ENCODE data around the gene DNTTIP2. TPM values are rescaled to one million over a fixed set of nuclear protein-coding genes. Genes with fewer than 3 reads are reported as not detected.
A peak's percentile ranks its signal among the peaks of the same experiment; 100 is the strongest.

DNTTIP2 gene
- total and polyA plus RNA-seq, 9 of the 15 experiments (the other 6 are each of a cell fraction or from before 2014, with no cell fraction given): 50.4 to 138 (median 97.0) TPM

DNA sequence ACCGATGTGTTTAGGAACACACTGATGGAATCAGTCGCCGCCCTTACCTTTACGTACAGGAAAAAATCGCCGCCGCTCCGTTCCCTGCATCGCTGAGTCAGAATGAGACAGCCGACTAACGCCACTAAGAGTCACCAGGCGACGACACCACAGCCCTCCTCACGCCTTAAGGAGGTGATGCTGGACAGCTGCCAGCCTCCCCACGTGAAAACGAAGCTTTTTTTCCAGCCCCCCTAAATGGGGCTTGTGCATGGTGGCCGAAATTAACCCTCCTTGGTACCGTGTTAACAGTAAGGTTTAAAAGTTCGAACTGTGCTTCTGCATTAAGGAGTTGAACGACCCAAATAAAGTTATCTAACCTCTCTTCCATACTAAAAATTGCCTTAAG is 511 bp downstream of the DNTTIP2 start:
- peaks cover 59% of the 10 kb centered on the region for H3K79me2 ChIP-seq (ENCODE audit: control insufficient read depth, insufficient read depth, low read length)
- peaks cover 4% of the 10 kb centered on the region for H3K9me1 ChIP-seq (ENCODE audit: control insufficient read depth, insufficient read depth, low read length)
- peaks cover 52% of the 10 kb centered on the region for H3K36me3 ChIP-seq (ENCODE audit: control insufficient read depth, insufficient read depth, low read length)
- peak overlapping the region; percentile 96 to 97 for H3K9ac ChIP-seq (ENCODE audit: insufficient read depth in 1 of 2, low read depth in 2 of 2, low read length in 2 of 2)
- no peaks in the 10 kb centered on the region for H3K27me3 ChIP-seq (ENCODE audit: control insufficient read depth in 2 of 2, insufficient read depth in 2 of 2, low read length in 2 of 2)
- DNase-seq (ENCODE audit: extremely low read depth in 1 of 4, low spot score in 3 of 4): peak; percentile 70 to 85 (median 76)
- H3K4me2 ChIP-seq (ENCODE audit: insufficient read depth, low read length): peak overlapping the region; percentile 96
- intact Hi-C loops (cut with micrococcal nuclease) (loop anchor here (2.0 kb wide), 1 partner anchor 30 kb away; the partner anchor contains the start of gene GCLM), in situ Hi-C loops (cut with MboI) (no loop called here)
- 0% methylated on average over 19 of the region's 20 CpGs for WGBS (ENCODE audit: insufficient coverage, low coverage, missing lambda C conversion rate)
- peak; percentile 86 for ATAC-seq
- ChIA-PET POLR2A (interaction anchor here (0.6 to 2.3 kb wide), 10 partner anchors 9 to 867 kb away, joined by 3 to 10 read pairs (median 4); no protein-coding TSS in a partner anchor), CTCF (ENCODE audit: low intra/inter-chr PET ratio) (no interaction called here)
- peak; percentile 82 for FAIRE-seq
- peaks cover 7 to 19% of the 10 kb centered on the region in 2 experiments; a peak in 4 of 5 replicates for H3K4me1 ChIP-seq (replicated peaks in 1 of 2; ENCODE audit: control insufficient read depth in 2 of 2, insufficient read depth in 2 of 2, low read length in 2 of 2)
- H3K27ac ChIP-seq (ENCODE audit: extremely low read depth, low read depth, low read length): peak overlapping the region; percentile 86
- peaks cover 9% of the 10 kb centered on the region for H4K20me1 ChIP-seq (replicated peaks; ENCODE audit: control insufficient read depth, insufficient read depth, low read length)
- TSS peak; percentile 69 for BruUV-seq (replicated peaks)
- peak overlapping the region; percentile 74 for H3K4me3 ChIP-seq
- no peaks in the 10 kb centered on the region for H3K9me3 ChIP-seq (replicated peaks; ENCODE audit: control insufficient read depth, insufficient read depth, low read depth, low read length)
- peak overlapping the region; percentile 99 for H2AFZ ChIP-seq (ENCODE audit: low read depth, low read length)
- no peak for TF ChIP-seq CBX2 (IDR thresholded peaks at IDR 0.05; ENCODE audit: insufficient read depth, low read length, poor library complexity, severe bottlenecking)
- TF ChIP-seq CREM (IDR thresholded peaks at IDR 0.05; ENCODE audit: low read depth): peak; percentile 76
- TF ChIP-seq MAFF (IDR thresholded peaks at IDR 0.05; ENCODE audit: low read length): peak; percentile 80
- TF ChIP-seq, protein P1, sequence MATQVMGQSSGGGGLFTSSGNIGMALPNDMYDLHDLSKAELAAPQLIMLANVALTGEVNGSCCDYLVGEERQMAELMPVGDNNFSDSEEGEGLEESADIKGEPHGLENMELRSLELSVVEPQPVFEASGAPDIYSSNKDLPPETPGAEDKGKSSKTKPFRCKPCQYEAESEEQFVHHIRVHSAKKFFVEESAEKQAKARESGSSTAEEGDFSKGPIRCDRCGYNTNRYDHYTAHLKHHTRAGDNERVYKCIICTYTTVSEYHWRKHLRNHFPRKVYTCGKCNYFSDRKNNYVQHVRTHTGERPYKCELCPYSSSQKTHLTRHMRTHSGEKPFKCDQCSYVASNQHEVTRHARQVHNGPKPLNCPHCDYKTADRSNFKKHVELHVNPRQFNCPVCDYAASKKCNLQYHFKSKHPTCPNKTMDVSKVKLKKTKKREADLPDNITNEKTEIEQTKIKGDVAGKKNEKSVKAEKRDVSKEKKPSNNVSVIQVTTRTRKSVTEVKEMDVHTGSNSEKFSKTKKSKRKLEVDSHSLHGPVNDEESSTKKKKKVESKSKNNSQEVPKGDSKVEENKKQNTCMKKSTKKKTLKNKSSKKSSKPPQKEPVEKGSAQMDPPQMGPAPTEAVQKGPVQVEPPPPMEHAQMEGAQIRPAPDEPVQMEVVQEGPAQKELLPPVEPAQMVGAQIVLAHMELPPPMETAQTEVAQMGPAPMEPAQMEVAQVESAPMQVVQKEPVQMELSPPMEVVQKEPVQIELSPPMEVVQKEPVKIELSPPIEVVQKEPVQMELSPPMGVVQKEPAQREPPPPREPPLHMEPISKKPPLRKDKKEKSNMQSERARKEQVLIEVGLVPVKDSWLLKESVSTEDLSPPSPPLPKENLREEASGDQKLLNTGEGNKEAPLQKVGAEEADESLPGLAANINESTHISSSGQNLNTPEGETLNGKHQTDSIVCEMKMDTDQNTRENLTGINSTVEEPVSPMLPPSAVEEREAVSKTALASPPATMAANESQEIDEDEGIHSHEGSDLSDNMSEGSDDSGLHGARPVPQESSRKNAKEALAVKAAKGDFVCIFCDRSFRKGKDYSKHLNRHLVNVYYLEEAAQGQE (IDR thresholded peaks at IDR 0.05; ENCODE audit: borderline replicate concordance): peak; percentile 86
- TF ChIP-seq, protein P1 (CRISPR knock-in tag; IDR thresholded peaks at IDR 0.05; ENCODE audit: low read depth): 0 out of 2 replicates have a peak, but pooled peaks have one; percentile 53
- TF ChIP-seq, protein P2, sequence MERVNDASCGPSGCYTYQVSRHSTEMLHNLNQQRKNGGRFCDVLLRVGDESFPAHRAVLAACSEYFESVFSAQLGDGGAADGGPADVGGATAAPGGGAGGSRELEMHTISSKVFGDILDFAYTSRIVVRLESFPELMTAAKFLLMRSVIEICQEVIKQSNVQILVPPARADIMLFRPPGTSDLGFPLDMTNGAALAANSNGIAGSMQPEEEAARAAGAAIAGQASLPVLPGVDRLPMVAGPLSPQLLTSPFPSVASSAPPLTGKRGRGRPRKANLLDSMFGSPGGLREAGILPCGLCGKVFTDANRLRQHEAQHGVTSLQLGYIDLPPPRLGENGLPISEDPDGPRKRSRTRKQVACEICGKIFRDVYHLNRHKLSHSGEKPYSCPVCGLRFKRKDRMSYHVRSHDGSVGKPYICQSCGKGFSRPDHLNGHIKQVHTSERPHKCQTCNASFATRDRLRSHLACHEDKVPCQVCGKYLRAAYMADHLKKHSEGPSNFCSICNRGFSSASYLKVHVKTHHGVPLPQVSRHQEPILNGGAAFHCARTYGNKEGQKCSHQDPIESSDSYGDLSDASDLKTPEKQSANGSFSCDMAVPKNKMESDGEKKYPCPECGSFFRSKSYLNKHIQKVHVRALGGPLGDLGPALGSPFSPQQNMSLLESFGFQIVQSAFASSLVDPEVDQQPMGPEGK (CRISPR knock-in tag; IDR thresholded peaks at IDR 0.05; ENCODE audit: borderline replicate concordance): no peak
- peak; percentile 93 for TF ChIP-seq NFIC (IDR thresholded peaks at IDR 0.05)
- peak; percentile 73 for TF ChIP-seq RFX1 (IDR thresholded peaks at IDR 0.05)
- 0 out of 2 replicates have a peak, but pooled peaks have one; percentile 5 for TF ChIP-seq ZBTB17 (CRISPR knock-in tag; IDR thresholded peaks at IDR 0.05)
- TF ChIP-seq, protein P3, sequence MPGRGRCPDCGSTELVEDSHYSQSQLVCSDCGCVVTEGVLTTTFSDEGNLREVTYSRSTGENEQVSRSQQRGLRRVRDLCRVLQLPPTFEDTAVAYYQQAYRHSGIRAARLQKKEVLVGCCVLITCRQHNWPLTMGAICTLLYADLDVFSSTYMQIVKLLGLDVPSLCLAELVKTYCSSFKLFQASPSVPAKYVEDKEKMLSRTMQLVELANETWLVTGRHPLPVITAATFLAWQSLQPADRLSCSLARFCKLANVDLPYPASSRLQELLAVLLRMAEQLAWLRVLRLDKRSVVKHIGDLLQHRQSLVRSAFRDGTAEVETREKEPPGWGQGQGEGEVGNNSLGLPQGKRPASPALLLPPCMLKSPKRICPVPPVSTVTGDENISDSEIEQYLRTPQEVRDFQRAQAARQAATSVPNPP (IDR thresholded peaks at IDR 0.05; ENCODE audit: borderline replicate concordance, insufficient read depth, insufficient read length): no peak
- no peak for TF ChIP-seq NCOR1 (IDR thresholded peaks at IDR 0.05)

Measured in K562 (cell line).